ENCODE data around the gene TMIGD3.

- TF ChIP-seq CTCF (IDR thresholded peaks at IDR 0.05) (no peak), EP300 (IDR thresholded peaks at IDR 0.05) (no peak), POLR2A (IDR thresholded peaks at IDR 0.05) (no peak), POLR2AphosphoS5 (IDR thresholded peaks at IDR 0.05) (no peak)
These were observed 61.0 kb downstream of the TMIGD3 start for GRCh38 chr1:111442457-111442856.

Data from sigmoid colon (tissue), 4 donors.